IPS DF 4.7 (cell line): ENCODE data around the gene GPRC5C.
"Not testable (repeated sequence)": the region's sequence is repeated elsewhere in the genome, so short reads cannot be mapped to it uniquely, and the experiment has no call there.

ENCODE experiments used
- DNase-seq: peaks from one replicate; pipeline ENCODE4 v3.0.0-alpha.2; 2013; ENCODE audit warnings: low spot score; ENCODE audit errors: extremely low read depth

Gene GPRC5C

DNA sequence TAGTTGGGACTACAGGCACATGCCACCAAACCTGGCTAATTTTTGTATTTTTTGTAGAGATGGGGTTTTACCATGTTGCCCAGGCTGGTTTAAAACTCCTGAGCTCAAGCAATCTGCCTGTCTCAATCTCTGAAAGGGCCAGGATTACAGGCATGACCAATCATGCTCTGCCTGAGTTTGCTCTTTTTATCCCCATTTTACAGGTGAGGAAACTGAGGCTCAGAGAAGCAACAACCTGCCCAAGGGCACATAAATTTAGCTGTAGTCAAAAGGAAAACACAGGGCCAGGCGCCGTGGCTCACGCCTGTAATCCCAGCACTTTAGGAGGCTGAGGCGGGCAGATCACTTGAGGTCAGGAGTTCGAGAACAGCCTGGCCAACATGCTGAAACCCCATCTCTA, 26.6 kb upstream of the GPRC5C start:
- not testable (repeated sequence) for DNase-seq

DNA sequence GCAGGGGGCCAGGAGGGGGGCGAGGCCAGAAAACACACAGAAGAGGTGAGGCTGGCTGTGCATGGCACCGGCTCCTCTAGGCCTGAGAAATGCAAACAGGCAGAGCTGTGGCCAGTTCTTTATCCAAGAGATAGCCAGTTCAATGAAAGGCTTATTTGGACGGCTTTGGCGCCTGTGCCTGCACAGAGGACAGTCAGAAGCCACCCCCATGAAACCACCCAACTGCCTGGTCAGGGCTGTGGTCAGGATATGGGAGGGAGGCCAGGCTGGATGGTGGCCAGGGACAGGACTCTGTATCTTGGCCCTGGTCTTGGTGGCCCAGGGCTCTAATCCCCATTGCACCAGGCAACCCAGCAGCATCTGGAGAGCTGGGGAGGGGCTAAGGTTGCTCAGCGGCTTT, 24.5 kb upstream of the GPRC5C start:
- DNase-seq: no peak

DNA sequence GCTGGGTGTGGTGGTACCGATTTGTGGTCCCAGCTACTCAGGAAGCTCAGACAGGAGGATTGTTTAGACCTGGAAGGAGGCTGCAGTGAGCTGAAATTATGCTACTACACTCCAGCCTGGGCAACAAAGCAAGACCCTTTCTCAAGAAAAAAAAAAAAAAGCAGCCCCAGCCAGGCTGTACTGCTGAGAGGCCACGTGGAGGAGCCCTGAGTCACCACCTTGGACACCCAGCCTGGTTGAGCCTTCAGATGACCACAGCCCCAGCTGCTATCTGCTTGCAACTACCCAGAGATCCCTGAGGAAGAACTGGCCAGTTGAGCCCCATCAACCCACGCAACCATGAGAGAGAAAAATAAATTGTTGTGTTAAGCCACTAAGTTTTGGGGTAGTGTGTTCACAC, 23.6 kb upstream of the GPRC5C start:
- DNase-seq: no peak

DNA sequence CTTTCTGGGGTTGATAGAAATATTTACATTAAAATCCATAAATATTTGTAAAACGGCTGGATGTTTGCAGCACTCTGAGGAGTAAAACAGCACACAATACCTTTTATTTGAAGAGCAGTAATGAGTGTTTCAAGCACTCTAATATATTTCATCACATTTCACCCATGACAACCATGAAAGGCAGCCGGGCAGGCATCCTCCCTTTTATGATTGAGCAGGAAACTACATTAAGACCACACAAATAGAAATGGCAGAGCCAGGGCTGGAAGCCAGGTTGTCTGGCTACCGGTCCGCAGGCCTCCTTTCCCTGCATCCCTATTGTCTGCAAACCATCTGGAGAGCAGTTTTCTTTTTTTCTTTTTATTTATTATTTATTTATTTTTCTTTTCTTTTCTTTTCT, 23.1 kb upstream of the GPRC5C start:
- no peak for DNase-seq

DNA sequence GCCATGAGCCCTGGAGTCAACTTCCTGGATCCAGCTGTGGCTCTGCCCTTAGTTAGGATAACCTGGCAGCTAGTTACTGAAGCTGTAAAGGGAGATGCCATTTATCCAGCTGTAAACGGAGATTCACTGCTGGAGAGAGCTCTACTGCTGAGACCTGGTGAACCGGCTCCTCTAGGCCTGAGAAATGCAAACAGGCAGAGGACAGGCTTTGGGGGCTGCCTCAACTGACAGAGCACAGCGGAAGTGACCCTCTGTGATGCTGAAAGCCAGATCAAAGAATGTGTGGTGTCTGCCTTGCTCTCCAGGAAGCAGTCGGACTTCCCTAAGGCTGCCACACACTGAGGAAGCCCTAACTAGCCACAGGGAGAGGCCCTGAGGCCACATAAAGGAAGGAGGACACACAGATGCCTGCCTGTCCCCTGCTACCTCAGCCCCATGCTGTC, 21.9 kb upstream of the GPRC5C start:
- DNase-seq: no peak

DNA sequence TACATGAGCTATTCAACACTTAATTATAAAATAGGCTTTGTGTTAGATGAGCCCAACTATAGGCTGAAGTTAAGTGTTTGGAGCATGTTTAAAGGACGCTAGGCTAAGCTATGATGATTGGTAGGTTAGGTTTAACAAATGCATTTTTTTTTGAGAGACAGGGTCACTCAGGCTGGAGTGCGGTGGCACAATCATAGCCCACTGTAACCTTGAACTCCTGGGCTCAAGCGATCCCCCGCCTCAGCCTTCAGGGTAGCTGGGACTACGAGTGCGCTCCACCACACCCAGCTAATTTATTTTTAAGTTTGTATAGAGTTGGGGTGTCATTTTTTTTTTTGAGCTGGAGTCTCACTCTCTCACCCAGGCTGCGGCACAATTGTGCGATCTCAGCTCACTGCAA, 19.3 kb upstream of the GPRC5C start:
- no peak for DNase-seq

DNA sequence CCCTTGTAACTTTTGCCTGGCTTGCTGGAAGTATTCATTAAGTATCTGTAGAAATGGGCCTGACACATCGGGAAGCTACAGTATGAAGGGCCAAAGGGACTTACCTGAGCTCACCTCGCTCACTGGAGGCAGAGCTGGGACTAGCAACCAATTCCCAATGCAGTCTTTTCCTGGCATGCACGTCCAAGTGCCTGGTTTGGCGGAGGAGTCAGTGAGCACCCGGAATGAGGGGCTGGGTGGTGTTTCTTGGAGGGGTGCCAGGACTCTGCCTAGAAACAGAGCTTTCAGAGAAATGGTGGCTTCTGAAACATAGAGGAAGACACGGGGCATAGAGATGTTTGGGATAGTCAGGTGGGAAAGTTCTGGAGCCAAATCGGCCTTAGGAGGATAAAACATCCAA, 18.4 kb upstream of the GPRC5C start:
- no peak for DNase-seq

DNA sequence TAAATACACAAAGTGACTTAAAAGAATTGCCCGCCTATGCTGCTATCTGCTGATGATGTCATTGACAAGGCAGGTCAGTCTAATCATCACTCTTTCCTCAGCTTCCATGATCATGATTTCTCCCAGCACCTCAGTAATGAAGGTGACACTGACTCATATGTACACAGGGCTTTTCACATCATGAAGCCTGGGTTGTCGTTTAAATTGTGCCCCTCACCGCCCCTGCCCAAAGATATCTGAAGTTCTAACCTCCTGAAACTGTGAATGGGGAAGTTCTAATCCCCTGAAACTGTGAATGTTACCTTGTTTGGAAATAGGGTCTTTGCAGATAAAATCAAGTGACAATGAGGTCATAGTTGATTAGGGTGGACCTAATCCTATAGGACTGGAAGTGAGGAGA, 17.4 kb upstream of the GPRC5C start:
- DNase-seq: no peak

DNA sequence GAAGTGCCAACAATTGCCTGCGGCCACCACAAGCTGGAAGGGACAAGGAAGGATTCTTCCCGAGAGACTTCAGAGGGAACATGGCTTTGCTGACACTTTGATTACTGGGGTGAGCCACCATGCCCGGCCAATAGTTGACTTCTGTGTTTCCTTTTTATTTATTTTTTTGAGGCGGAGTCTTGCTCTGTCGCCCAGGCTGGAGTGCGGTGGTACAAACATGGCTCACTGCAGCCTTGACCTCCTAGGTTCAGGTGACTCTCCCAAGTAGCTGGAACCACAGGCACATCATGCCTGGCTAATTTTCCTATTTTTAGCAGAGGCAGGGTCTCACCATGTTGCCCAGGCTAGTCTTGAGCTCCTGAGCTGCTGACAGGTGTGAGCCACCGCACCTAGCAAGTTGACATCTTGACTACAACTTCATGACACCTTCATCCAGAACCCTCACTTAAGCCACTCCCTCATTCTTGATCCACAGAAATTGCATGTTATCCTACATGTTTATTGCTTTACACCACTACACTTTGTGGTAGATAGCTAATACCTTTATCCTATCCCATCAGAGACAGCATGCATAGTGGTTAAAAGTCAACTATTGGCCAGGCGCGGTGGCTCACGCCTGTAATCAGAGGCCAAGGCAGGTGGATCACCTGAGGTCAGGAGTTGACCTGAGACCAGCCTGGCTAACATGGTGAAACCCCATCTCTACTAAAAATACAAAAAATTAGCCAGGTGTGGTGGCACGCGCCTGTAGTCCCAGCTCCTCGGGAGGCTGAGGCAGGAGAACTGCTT, 16.1 kb upstream of the GPRC5C start:
- DNase-seq: no peak

DNA sequence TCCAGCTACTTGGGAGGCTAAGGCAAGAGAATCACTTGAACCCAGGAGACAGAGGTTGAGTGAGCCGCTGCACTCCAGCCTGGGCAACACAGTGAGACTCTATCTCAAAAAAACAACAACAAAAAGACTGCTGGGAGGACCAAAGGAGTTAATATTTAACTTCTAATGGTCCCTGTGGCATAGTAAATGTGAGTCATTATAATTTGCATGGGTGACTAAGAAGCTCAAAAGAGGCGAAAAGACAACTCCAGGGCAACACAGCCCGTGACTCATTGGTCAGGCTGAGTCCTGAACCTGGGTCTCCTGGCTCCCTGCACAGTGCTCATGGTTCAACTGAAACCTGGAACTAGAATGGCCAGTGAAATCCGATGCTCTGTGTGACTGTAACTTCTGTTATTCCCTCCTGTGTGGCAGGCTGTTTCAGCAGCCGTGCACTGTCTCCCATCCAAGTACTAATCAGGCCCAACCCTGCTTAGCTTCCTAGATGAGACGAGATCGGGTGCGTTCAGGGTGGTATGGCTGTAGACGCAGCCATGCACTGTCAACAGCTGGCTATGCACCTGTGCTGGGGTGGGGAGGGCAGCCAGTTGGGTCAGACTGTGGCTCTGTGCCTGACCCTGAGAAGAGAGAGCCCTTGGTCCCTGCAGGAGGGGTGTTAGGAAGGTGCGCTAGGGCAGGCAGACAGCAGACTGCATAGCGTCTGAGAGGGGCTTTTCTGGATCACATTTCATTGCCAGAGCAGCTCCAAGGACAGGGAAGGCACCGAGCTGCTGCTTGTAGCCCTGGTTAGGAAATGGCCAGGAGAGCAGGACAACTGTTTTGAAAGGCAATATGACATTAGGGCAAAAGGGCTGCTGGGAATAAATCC, 14.5 kb upstream of the GPRC5C start:
- no peak for DNase-seq

DNA sequence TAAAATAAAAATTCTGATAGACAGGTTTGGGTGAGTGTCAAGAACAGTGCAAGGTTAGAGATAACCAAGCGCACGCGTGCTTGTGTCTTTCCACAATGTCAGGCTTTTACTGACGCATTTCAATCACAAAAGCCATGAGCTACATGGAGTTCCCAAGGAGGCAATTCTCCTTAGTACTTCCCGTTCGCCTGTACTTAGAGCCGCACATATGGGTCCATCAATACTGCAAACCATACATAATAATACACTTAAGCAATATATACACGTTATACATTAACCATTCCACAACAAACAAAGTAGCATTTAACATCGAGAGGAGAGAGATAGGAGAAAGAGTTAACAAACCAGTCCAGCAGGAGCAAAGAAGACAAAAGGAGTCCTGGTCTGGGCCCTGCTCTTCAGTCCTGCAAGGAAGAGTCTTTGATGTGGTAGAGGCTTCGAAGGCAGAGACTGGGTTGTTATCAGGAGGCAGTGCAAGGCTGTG, 11.9 kb upstream of the GPRC5C start:
- DNase-seq: no peak

DNA sequence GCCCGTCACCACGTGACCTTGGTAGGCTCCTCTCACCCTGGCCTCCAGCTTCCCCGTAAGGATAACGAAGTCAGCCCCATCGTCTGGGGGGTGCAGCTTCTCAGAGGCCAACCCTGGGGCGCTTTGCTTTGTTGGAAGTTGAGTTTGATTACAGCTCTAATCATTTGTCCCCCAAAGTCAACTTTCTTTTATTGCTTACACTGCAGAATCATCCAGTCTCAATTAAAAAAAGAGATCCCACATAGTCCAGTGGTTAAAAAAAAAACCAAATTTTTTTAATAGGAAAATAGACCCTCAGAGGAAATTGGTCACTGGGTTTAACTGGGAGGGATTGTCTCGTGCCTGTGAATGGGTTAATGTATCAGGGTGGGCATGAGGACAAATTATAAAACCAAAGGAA, 7.8 kb upstream of the GPRC5C start:
- DNase-seq: no peak

DNA sequence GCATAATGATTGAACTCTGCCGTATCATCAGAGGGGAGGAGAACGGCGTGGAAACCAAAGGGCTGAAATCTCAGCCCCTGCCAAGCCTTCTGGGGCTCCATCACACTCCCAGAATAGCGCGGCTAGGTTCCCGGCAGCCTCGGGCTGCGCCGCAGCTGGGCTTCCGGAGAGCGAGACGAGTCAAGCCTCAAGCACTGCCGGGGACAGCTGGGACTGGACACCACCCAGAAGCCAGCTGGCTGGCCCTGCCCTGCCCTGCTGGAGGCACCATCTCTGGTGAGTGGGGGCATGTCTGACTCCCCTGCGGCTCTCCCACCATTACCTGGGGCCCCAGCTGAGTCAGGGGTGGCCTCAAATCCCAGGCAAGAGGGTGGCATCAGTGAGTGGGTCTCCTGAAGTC, 7.2 kb upstream of the GPRC5C start:
- DNase-seq: no peak

DNA sequence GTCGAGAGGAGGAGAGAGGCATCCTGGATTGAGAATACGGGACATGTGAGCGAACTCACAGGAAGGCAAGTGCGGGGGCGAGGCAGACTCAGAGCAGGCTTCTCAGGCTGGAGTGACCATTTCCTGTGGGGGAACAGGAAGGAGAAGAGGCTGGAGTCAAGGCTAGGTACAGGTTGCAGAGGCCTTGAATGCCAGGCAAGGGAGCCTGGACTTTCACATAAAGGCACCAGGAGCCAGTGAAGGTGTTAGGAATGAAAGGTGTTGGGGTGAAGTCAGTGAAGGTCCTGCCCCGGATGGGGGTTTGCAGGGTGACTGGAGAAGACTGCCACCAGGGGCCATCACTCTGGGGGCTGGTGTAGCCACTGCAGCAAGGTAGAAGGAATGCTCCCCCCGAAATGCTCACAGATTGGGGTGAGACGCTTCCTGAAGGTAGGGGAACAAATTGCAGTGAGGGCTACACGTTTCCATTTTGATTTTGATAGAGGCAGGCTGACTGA, 5.3 kb upstream of the GPRC5C start:
- no peak for DNase-seq

DNA sequence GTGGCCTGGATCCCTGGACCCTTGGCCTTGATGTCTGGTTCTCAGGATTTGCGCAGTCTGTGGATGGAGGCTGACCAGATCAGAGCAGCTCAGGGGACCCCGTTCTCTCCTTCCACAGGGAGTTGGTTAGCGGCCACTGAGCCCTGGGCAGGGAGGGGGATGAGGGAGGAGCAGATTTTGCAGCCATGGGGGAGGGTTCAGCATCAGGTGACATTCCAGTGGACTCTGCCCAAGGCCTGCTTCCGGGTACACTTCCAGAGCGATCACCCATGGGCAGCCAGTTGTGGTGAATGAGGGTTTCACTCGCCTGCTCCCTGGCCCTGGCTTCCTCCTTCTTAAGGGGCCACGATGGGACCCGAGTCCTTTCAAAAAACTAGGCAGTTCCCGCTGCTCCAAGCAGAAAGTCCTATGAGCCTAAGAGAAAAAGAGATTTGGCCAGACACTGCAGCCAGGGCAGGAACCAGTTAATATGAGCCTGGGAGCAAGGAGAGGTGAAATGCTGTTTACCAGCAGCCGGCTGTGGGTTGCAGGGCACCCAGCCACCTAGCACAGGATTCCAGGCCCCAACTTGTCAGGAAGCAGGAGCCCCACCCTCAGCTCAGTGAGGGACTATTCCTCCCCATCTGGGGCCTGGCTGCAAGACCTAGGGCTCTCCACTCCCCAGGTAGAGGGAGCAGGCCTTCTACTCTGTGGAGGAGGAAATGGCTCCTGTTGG, 4.7 kb upstream of the GPRC5C start:
- DNase-seq: no peak

DNA sequence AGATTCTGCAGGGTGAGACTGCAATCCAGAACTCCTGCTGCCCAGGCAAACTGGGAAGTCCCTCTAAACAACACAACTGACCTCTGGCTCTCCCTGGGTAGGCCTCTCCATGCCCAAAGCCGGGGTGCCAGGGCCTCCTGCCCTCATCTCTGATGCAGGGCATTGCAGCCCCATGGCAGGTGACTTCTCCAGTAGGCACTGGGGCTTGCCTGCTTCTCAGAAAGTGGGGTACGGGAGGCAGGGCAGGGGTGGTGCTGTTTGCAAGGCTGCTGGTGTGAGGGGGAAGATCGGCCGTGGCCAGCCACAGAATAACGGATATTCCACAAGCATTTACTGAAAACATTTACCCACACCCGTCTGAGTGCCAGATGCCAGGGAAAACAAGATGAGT, 4.1 kb upstream of the GPRC5C start:
- DNase-seq: no peak

DNA sequence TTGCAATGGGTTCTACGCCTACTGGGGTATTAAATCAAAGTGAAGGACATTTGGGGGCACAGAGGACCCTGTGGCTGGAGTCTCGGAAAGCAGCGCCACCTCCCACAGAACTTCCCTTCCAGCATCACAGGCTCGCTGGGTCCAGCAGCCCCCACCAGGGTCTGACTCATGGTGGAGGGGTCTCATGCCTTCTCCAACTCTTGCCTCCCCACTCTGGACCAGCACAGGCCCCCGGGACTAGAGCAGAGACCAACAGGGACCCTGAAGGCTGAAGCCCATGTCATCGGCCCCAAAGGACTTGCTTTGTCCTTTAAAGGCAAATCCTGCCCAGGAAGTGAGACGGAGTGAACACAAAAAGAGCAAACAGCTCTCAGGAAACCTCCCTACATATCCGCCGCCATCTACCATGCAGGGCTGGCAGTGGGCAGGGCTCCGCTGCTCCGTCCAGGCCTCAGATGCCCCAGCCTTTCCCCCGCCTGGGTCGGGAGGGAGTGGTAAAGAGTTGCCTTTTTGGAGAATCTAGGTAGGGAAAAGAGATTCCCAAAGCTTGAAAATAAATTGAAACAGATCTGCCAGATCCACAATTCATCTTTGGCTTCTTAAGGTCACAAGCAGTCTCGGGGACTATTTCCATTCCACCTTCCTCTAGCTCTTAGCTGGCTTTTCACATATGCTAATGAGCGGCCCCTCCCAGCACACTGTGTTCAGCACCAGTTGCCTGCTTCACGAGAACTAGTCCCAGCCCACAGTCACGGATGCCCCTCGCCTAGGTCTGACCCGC, 2.1 kb upstream of the GPRC5C start:
- no peak for DNase-seq

DNA sequence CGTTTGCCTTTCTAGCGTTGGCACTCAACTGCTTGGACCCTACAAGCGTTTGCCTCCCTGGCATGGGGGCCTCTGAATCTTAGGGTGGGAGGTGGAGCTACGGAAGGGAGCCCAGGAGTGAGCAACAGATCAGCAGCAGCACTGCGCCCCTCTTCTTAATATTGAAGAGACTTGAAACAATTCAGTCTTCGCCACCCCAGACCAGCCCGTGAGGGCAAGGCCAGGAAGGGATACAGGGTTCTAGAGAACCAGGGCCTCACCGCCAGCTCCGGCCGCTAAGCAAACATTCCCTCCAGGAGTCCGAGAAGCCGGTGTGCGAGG, 1.5 kb upstream of the GPRC5C start:
- no peak for DNase-seq

DNA sequence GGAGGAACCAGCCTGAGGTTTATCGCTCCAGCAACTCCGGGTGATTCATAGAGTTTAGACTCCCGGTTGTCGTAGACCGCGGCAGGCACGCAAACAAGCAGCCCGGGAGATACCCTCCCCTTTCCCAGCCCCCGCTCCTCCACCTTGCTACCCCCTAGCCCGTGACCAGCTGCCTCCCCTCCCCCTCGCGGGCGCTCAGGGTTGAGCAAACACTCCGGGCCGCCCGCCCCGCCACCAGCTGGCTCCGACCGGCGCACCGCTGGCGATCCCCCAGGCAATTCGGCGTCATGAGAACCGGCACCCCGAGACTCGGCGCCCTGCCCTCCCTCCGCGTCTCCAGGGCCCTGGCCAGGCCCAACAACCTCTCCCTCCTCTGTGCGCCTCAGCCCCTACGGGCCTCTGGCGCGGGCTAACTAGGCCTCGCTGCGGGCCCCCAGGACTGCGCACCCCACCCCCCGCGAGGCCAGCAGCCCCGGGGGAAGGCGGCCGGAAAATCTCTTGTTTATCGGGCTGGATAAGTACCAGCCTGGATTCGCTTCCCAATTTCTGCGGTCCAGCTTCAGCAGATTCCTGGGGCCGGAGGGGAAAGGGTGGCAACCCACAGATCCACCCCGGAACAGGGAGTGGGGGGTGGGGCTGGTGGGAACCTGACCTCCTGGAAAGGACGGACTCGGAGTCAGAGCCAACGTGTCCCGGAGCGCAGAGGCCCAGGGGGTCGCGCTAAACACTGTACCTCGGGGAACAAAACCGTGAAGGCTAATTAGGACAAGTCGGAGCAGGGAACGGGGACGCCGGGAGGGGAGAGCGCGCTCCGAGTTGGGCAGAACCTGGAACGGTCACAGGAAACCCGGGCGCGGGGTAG, 951 bp upstream of the GPRC5C start:
- DNase-seq: no peak

DNA sequence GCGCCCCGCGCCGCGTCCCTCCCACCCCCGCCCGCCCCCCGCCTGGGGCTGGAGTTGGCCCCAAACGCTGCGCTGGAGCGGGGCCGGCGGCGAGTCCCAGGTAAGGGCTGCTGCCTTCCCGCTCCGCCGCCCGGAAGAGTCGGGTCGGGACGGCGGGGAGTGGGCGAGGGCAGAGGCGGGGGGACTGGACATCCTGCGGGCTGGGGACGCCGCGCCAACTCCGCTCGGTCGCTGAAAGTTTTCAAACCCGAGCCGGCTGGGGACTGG, 469 bp downstream of the GPRC5C start:
- no peak for DNase-seq
